PC-9 (cell line): ENCODE results near the gene RTN4R. TPM values are rescaled to one million over a fixed set of nuclear protein-coding genes. Genes with fewer than 3 reads are reported as not detected.
"Not testable (repeated sequence)": the region's sequence is repeated elsewhere in the genome, so short reads cannot be mapped to it uniquely, and the experiment has no call there.

Experiments
- BruUV-seq: library from RNA; stranded (reverse); fragments of 400-500 nt; replicated peaks from 2 replicates; lab custom pipeline; 2021; lab: Mats Ljungman, UMichigan
- CTCF ChIA-PET: fragments of 300-600 bp; sonication (Branson Sonifier 250); formaldehyde crosslinking; loops from one replicate; lab custom pipeline; 2022; ENCODE audit warnings: antibody characterized with exemption; lab: Charles Lee
- POLR2A ChIA-PET: fragments of 300-600 bp; sonication (Branson Sonifier 250); formaldehyde crosslinking; loops from one replicate; lab custom pipeline; 2022; ENCODE audit warnings: antibody characterized with exemption; ENCODE audit not compliant: unreplicated experiment; lab: Charles Lee
- DNase-seq, 2 experiments: peaks; one replicate each; pipeline versions ENCODE4 v3.0.0 to v3.0.0-alpha.2; 2015 to 2022; ENCODE audit warnings: mixed read lengths in 1 of 2
- H2AFZ ChIP-seq: fragments of 200-600 bp; sonication (generic); 2 replicates; pipeline ENCODE4 v1.8.1; 2017; ENCODE audit warnings: antibody characterized with exemption
- H3F3A ChIP-seq: fragments of 200-600 bp; sonication (generic); 2 replicates; pipeline ENCODE4 v1.8.1; 2017; ENCODE audit warnings: antibody characterized with exemption, mild to moderate bottlenecking, low read depth; ENCODE audit not compliant: insufficient read depth
- H3K27ac ChIP-seq: fragments of 200-600 bp; sonication (generic); 2 replicates; pipeline ENCODE4 v1.6.1; 2016; ENCODE audit warnings: mixed run types
- H3K27me3 ChIP-seq: fragments of 200-600 bp; sonication (generic); 2 replicates; pipeline ENCODE4 v1.6.1; 2016; ENCODE audit warnings: low read depth, mixed run types; ENCODE audit not compliant: insufficient read depth
- H3K36me3 ChIP-seq: fragments of 200-600 bp; sonication (generic); 2 replicates; pipeline ENCODE4 v1.6.1; 2016; ENCODE audit warnings: low read depth, mixed run types
- H3K4me1 ChIP-seq: fragments of 200-600 bp; sonication (generic); replicated peaks from 2 replicates; pipeline ENCODE4 v1.6.1; 2016; ENCODE audit warnings: mixed run types; ENCODE audit not compliant: insufficient read depth
- H3K4me2 ChIP-seq: fragments of 200-600 bp; sonication (generic); 2 replicates; pipeline ENCODE4 v1.6.1; 2017; ENCODE audit warnings: mixed run types
- H3K4me3 ChIP-seq: fragments of 200-600 bp; sonication (generic); 2 replicates; pipeline ENCODE4 v1.6.1; 2016; ENCODE audit warnings: mixed run types
- H3K79me2 ChIP-seq: fragments of 200-600 bp; sonication (generic); 2 replicates; pipeline ENCODE4 v1.6.1; 2017; ENCODE audit warnings: low read depth, mixed run types
- H3K9me2 ChIP-seq: fragments of 200-600 bp; sonication (generic); 2 replicates; pipeline ENCODE4 v1.8.1; 2017; ENCODE audit warnings: mild to moderate bottlenecking; ENCODE audit not compliant: insufficient read depth
- H3K9me3 ChIP-seq: fragments of 200-600 bp; sonication (generic); 2 replicates; pipeline ENCODE4 v1.8.1; 2016; ENCODE audit warnings: low read depth; ENCODE audit not compliant: insufficient read depth
- H4K20me1 ChIP-seq: fragments of 200-600 bp; sonication (generic); 2 replicates; pipeline ENCODE4 v1.8.1; 2017; ENCODE audit not compliant: insufficient read depth
- EZH2 ChIP-seq: fragments of 200-600 bp; sonication (generic); IDR thresholded peaks from 2 replicates; pipeline ENCODE4 v1.8.0; 2017; ENCODE audit warnings: antibody characterized with exemption, low read depth
- intact Hi-C: fragments of 100-400 bp; cut with micrococcal nuclease; formaldehyde crosslinking; loops from one replicate; pipeline ENCODE4 v1.10.0; 2022; ENCODE audit not compliant: unreplicated experiment
- total RNA-seq: library from RNA; stranded (reverse); gene quantifications from 2 replicates; pipeline ENCODE4 v1.2.3, GENCODE V29; 2021
- TF ChIP-seq, protein P1 (sequence below): fragments of 200-600 bp; sonication (generic); conservative IDR thresholded peaks from 2 replicates; pipeline ENCODE4 v1.6.1; 2017; ENCODE audit warnings: mixed run types, antibody characterized with exemption, mild to moderate bottlenecking, moderate library complexity

The RTN4R gene
- total RNA-seq, 1 experiment from 2014 or later, result 5.0 TPM

DNA sequence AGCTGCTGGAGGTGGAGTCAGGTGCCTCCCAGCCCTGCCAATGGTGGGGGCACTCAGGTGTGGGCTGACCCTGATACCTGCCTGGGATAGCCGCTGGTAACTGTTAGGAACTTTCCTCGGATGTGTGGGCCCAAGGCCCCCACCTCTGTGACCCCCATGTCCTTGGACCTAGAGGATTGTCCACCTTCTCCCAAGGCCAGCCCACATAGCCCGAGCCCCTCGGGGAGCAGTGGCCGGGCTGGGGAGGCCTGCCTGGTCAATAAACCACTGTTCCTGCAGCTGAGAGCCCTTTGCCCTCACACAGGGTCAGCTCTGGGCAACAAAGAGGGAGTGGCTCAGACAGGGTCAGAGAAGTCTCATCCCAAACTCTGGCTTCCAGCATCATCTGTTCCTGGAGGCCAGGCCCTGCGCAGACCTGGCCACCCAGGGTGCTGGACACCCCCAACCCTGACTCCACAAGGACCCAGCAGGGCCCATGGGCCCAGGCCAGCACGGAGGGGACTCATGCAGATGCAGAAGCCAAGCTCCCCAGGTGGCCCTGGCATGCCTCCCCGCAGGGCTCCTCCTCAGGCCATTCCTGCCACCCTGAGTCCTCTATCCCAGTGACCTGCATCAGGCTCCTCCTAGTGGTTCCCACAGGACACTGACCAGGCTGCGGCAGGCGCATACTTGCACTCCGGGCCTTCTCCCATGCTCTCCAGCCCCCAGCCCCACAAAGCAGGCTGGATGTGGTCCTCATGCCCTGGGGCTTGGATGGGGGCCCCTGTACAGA lies 45.4 kb upstream of the RTN4R start:
- H4K20me1 ChIP-seq, H3K36me3 ChIP-seq, H2AFZ ChIP-seq, CTCF ChIA-PET, H3K4me1 ChIP-seq, POLR2A ChIA-PET, DNase-seq, H3K27me3 ChIP-seq, H3K9me2 ChIP-seq, H3K79me2 ChIP-seq, BruUV-seq, H3K4me2 ChIP-seq, H3K27ac ChIP-seq, H3K4me3 ChIP-seq, intact Hi-C loops, H3K9me3 ChIP-seq, H3F3A ChIP-seq: not testable (repeated sequence)
- TF ChIP-seq, protein P1, sequence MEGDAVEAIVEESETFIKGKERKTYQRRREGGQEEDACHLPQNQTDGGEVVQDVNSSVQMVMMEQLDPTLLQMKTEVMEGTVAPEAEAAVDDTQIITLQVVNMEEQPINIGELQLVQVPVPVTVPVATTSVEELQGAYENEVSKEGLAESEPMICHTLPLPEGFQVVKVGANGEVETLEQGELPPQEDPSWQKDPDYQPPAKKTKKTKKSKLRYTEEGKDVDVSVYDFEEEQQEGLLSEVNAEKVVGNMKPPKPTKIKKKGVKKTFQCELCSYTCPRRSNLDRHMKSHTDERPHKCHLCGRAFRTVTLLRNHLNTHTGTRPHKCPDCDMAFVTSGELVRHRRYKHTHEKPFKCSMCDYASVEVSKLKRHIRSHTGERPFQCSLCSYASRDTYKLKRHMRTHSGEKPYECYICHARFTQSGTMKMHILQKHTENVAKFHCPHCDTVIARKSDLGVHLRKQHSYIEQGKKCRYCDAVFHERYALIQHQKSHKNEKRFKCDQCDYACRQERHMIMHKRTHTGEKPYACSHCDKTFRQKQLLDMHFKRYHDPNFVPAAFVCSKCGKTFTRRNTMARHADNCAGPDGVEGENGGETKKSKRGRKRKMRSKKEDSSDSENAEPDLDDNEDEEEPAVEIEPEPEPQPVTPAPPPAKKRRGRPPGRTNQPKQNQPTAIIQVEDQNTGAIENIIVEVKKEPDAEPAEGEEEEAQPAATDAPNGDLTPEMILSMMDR, result peak; percentile 35; the same call in 1 of the 2 replicates

DNA sequence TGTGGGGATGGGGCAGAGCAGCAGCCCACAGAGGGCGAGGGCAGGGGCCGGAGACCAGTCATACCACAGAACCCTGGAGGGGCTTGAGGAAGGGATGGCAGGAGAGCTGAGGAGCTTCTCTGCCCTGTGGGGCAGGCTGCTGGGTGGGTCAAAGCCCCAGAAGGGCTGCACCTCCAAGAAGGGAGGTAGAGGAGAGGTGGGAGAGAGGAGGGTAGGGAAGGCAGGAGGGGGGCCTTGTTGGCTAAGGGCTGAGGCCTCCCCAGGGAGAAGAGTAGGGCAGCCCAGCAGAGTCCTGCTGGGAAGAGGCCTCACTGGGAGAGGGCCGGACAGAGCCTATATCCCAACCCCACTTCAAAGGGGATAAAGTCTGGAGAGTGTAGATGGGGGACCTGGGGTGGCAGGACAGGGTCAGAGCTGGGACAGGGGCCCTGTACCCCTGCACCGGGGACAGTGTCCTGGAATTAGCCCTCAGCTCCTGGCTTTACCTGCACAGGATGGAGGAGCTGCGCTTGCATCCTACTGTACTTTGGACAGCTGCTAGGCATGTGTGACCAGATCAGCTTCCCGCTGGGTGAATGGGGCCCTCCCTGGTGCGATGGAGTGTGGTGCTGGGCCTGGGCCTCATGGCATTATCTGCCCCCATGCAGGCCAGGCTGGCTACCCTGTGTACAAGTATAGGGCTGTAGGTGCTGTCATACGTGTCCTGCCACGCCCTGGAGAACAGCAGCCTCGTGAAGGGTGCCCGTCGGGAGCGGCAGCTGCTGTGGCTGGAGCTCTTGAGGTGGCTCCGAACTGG lies 44.5 kb upstream of the RTN4R start:
- no peaks in the 10 kb centered on the region for H3K36me3 ChIP-seq
- TF ChIP-seq, protein P1, result no peak
- TF ChIP-seq EZH2, result no peak
- no peak overlapping the region for H2AFZ ChIP-seq
- POLR2A ChIA-PET, result no interaction called here
- H3K27me3 ChIP-seq, result no peaks in the 10 kb centered on the region
- H3K79me2 ChIP-seq, result no peaks in the 10 kb centered on the region
- H4K20me1 ChIP-seq, result no peaks in the 10 kb centered on the region
- no peak overlapping the region for H3K27ac ChIP-seq
- no peaks in the 10 kb centered on the region for H3K9me2 ChIP-seq
- H3K4me1 ChIP-seq, result no peaks in the 10 kb centered on the region
- no peaks in the 10 kb centered on the region for H3K9me3 ChIP-seq
- DNase-seq, result no peak
- H3F3A ChIP-seq, result no peaks in the 10 kb centered on the region
- intact Hi-C loops, result no loop called here
- CTCF ChIA-PET, result no interaction called here
- no peak overlapping the region for H3K4me3 ChIP-seq
- no peak overlapping the region for H3K4me2 ChIP-seq
- BruUV-seq, result no TSS peak

DNA sequence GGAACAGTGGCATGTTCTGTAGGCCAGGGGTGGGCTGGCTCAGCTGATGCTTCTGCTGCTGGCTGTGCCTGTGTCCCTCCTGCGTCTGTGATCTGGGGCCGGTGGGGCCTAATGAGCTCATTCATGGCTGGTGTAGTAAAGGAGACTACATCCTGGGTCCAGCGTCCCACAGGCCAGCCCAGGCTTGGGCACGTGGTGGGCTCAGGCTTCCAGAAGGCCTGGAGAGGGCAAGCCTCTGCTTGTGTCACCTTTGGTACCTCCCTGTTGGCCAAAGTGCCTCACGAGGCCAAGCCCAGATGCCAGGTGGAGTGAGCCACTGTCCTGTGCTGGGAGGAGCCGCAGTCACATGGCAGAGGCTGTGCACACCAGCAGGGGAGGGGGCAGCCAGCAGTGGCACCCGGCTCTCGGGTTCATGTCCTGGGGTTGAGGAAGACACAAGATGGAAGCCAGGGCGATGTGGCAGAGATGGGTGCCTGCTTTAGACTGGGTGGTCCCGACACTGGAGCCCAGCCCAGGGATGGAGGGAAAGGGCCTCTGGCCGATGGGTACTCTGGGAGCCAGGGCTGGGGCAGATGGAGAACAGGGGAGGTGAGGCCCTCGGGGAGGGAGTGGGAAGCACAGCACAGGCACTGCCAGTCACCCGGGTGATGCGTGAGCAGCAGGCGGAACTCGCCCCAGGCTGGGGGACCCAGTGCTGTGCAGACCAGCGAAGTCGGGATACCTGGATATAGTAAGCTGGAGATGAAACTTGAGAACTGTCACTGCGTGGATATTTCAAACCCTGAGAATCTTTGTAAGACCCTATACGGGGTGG lies 43.3 kb upstream of the RTN4R start:
- H3K4me2 ChIP-seq, H3K27me3 ChIP-seq, BruUV-seq, H3K36me3 ChIP-seq, H4K20me1 ChIP-seq, H3K9me2 ChIP-seq, H3K79me2 ChIP-seq, POLR2A ChIA-PET, H3K9me3 ChIP-seq, H2AFZ ChIP-seq, intact Hi-C loops, H3K4me1 ChIP-seq, H3K27ac ChIP-seq, H3F3A ChIP-seq, H3K4me3 ChIP-seq, CTCF ChIA-PET, DNase-seq: not testable (repeated sequence)

GRCh38 chr22:20310773-20311172 lies 42.7 kb upstream of the RTN4R start:
- H4K20me1 ChIP-seq, H3K27me3 ChIP-seq, H3K9me2 ChIP-seq, H2AFZ ChIP-seq, DNase-seq, H3K4me2 ChIP-seq, H3K79me2 ChIP-seq, H3K36me3 ChIP-seq, BruUV-seq, H3K27ac ChIP-seq, intact Hi-C loops, H3K9me3 ChIP-seq, H3K4me3 ChIP-seq, H3F3A ChIP-seq, H3K4me1 ChIP-seq, POLR2A ChIA-PET, CTCF ChIA-PET: not testable (repeated sequence)

DNA sequence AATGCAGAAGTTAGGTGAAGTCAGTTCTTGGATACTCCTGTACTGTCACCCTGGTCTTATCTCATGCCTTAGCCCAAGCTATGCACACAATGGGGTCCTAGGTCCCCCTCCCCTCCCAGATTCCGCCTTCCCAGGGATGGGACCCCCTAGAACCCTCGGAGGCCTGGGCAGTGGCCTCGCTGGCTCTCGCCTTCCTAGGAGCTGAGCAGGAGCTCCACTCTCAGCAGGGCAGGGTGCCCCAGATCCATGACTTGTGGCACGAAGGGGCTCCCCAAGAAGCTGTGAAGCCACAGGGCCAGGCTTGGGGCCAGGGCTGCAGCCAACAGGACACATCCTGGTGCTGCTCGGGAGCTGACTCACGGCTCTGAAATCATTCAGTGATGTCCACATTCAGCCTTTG lies 42.1 kb upstream of the RTN4R start:
- H2AFZ ChIP-seq, H3K79me2 ChIP-seq, POLR2A ChIA-PET, intact Hi-C loops, H3K4me1 ChIP-seq, BruUV-seq, H3K27me3 ChIP-seq, H3K27ac ChIP-seq, DNase-seq, H4K20me1 ChIP-seq, H3K36me3 ChIP-seq, H3K9me3 ChIP-seq, H3K4me3 ChIP-seq, H3F3A ChIP-seq, H3K4me2 ChIP-seq, H3K9me2 ChIP-seq: not testable (repeated sequence)
- CTCF ChIA-PET, result interaction anchor here (0.5 kb wide), 1 partner anchor 178 kb away, joined by 3 read pairs; no protein-coding TSS in a partner anchor
